Fibroblast of the aortic adventitia (primary cell): ENCODE data around the gene DSCAML1. TPM values are rescaled to one million over a fixed set of nuclear protein-coding genes. Genes with fewer than 3 reads are reported as not detected.

Experiments
- DNase-seq: peaks from one replicate; pipeline ENCODE4 v3.0.0-alpha.2; 2010; ENCODE audit warnings: low read depth
- H3K4me3 ChIP-seq: 2 replicates; pipeline ENCODE4 v1.5.1; 2011; ENCODE audit warnings: low read depth, mild to moderate bottlenecking, control low read depth, low read length, moderate library complexity
- CTCF ChIP-seq: IDR thresholded peaks from 2 replicates; pipeline ENCODE4 v1.5.1; 2011; ENCODE audit warnings: mild to moderate bottlenecking, low read length, control low read depth, inconsistent platforms; ENCODE audit not compliant: insufficient read depth
- total RNA-seq: library from RNA; depleted of rRNA; stranded (reverse); fragments of >200 nt; gene quantifications from 2 replicates; pipeline ENCODE4 v1.2.3, GENCODE V29; 2012; ENCODE audit warnings: low replicate concordance

The DSCAML1 gene
- total RNA-seq, 1 donor: not detected

GRCh38 chr11:117701781-117702180 is 95.2 kb downstream of the DSCAML1 start:
- H3K4me3 ChIP-seq: no peak overlapping the region
- TF ChIP-seq CTCF: no peak
- DNase-seq: no peak

- H3K4me3 ChIP-seq: no peak overlapping the region
- no peak for TF ChIP-seq CTCF
- DNase-seq: no peak
Observed at GRCh38 chr11:117700551-117700950, 96.5 kb downstream of the DSCAML1 start.

GRCh38 chr11:117697319-117697718 is 99.7 kb downstream of the DSCAML1 start:
- H3K4me3 ChIP-seq: no peak overlapping the region
- no peak for TF ChIP-seq CTCF
- DNase-seq: no peak

GRCh38 chr11:117696540-117696939 is 100.5 kb downstream of the DSCAML1 start:
- DNase-seq: no peak
- no peak overlapping the region for H3K4me3 ChIP-seq
- TF ChIP-seq CTCF: no peak

- no peak overlapping the region for H3K4me3 ChIP-seq
- no peak for TF ChIP-seq CTCF
- DNase-seq: no peak
Observed at GRCh38 chr11:117693344-117693743, 103.7 kb downstream of the DSCAML1 start.

- TF ChIP-seq CTCF: no peak
- no peak overlapping the region for H3K4me3 ChIP-seq
- no peak for DNase-seq
Observed at GRCh38 chr11:117691516-117691915, 105.5 kb downstream of the DSCAML1 start.

GRCh38 chr11:117691218-117691514 is 105.8 kb downstream of the DSCAML1 start:
- TF ChIP-seq CTCF: no peak
- H3K4me3 ChIP-seq: no peak overlapping the region
- DNase-seq: no peak
